Islet of Langerhans (tissue), 1 donor: ENCODE data around the gene BLVRB.

Experiments used
- FAIRE-seq: peaks from one replicate; lab custom pipeline; 2011; peaks lifted over from hg19 to GRCh38; lab: Jason Lieb, UNC

Gene BLVRB

GRCh38 chr19:40400559-40400958, 65.0 kb downstream of the BLVRB start:
- no peak for FAIRE-seq

- FAIRE-seq, result no peak
Measured at GRCh38 chr19:40398417-40399131, 67.0 kb downstream of the BLVRB start.
